Neural progenitor cell (in vitro differentiated cells): Measurements from ENCODE around the gene ATXN7L2. TPM values are rescaled to one million over a fixed set of nuclear protein-coding genes. Genes with fewer than 3 reads are reported as not detected.

Experiments
- DNase-seq: peaks from one replicate; pipeline ENCODE4 v3.0.0-alpha.2; 2016; ENCODE audit warnings: low spot score
- H2AFZ ChIP-seq: fragments of 200-600 bp; sonication (generic); replicated peaks from 2 replicates; pipeline ENCODE4 v1.6.1; 2016; ENCODE audit warnings: antibody characterized with exemption
- H3F3A ChIP-seq: fragments of 200-600 bp; sonication (generic); 2 replicates; pipeline ENCODE4 v1.6.1; 2016; ENCODE audit warnings: antibody characterized with exemption, low read depth
- H3K27ac ChIP-seq: fragments of 200-600 bp; sonication (generic); 2 replicates; pipeline ENCODE4 v1.5.1; 2016; ENCODE audit warnings: mild to moderate bottlenecking
- H3K27me3 ChIP-seq: fragments of 200-600 bp; sonication (generic); 2 replicates; pipeline ENCODE4 v1.6.1; 2016; ENCODE audit warnings: mild to moderate bottlenecking, moderate library complexity
- H3K36me3 ChIP-seq: fragments of 200-600 bp; sonication (generic); 2 replicates; pipeline ENCODE4 v1.5.1; 2016
- H3K4me1 ChIP-seq: fragments of 200-600 bp; sonication (generic); 2 replicates; pipeline ENCODE4 v1.6.1; 2016; ENCODE audit warnings: mixed run types
- H3K4me2 ChIP-seq: fragments of 200-600 bp; sonication (generic); 2 replicates; pipeline ENCODE4 v1.6.1; 2016
- H3K4me3 ChIP-seq: fragments of 200-600 bp; sonication (generic); 2 replicates; pipeline ENCODE4 v1.5.1; 2016
- H3K79me2 ChIP-seq: fragments of 200-600 bp; sonication (generic); 2 replicates; pipeline ENCODE4 v1.6.1; 2016; ENCODE audit warnings: low read depth
- H3K9ac ChIP-seq: fragments of 200-600 bp; sonication (generic); 2 replicates; pipeline ENCODE4 v1.6.1; 2016
- H3K9me3 ChIP-seq: fragments of 200-600 bp; sonication (generic); 2 replicates; pipeline ENCODE4 v1.5.1; 2016; ENCODE audit warnings: low read depth
- H4K20me1 ChIP-seq: fragments of 200-600 bp; sonication (generic); 2 replicates; pipeline ENCODE4 v1.6.1; 2016; ENCODE audit warnings: low read depth
- H3K27ac Mint-ChIP-seq: 3 replicates; pipeline ENCODE4 v1.8.0; 2021; ENCODE audit warnings: mixed read lengths
- H3K27me3 Mint-ChIP-seq: 2 replicates; pipeline ENCODE4 v1.8.0; 2022; ENCODE audit warnings: low read depth, mild to moderate bottlenecking, inconsistent platforms, moderate library complexity, mixed read lengths; ENCODE audit not compliant: insufficient read depth
- H3K36me3 Mint-ChIP-seq: 3 replicates; pipeline ENCODE4 v1.8.0; 2021; ENCODE audit warnings: mixed read lengths
- H3K4me1 Mint-ChIP-seq: 3 replicates; pipeline ENCODE4 v1.8.0; 2021; ENCODE audit warnings: mixed read lengths
- H3K4me3 Mint-ChIP-seq: 3 replicates; pipeline ENCODE4 v1.8.0; 2021; ENCODE audit warnings: mild to moderate bottlenecking, moderate library complexity, mixed read lengths
- H3K9me3 Mint-ChIP-seq: 3 replicates; pipeline ENCODE4 v1.8.0; 2020; ENCODE audit warnings: mixed read lengths
- CTCF ChIP-seq: fragments of 200-600 bp; sonication (generic); IDR thresholded peaks from 2 replicates; pipeline ENCODE4 v1.5.1; 2017; ENCODE audit warnings: antibody characterized with exemption, mild to moderate bottlenecking
- EZH2 ChIP-seq: fragments of 200-600 bp; sonication (generic); IDR thresholded peaks from 2 replicates; pipeline ENCODE4 v1.6.1; 2017; ENCODE audit warnings: antibody characterized with exemption, mild to moderate bottlenecking, moderate library complexity
- EZH2phosphoT487 ChIP-seq: fragments of 200-600 bp; sonication (generic); IDR thresholded peaks from 2 replicates; pipeline ENCODE4 v1.6.1; 2017; ENCODE audit warnings: antibody characterized with exemption
- total RNA-seq: library from RNA; depleted of rRNA; stranded (reverse); fragments of >200 nt; gene quantifications from 2 replicates; pipeline ENCODE4 v1.2.3, GENCODE V29; 2015; ENCODE audit warnings: low replicate concordance

The ATXN7L2 gene
- total RNA-seq, 1 donor from 2014 or later, result 6.5 TPM

GRCh38 chr1:109539676-109540075 lies 56.0 kb downstream of the ATXN7L2 start, which contains the start of gene GPR61:
Gene GPR61 (plus strand): TSS chr1:109539872. CDS start chr1:109543023, 3,151 bp downstream.
- no peaks in the 10 kb centered on the region for H3K27me3 ChIP-seq
- Mint-ChIP-seq H3K27ac (peak within 1 kb of the TSS; percentile 66), H3K4me3 (peak within 1 kb of the TSS; percentile 52), H3K27me3 (peaks cover 5% of the 10 kb centered on the region), H3K9me3 (no peaks in the 10 kb centered on the region), H3K4me1 (peaks cover 20% of the 10 kb centered on the region), H3K36me3 (no peaks in the 10 kb centered on the region)
- no peaks in the 10 kb centered on the region for H3F3A ChIP-seq
- no peaks in the 10 kb centered on the region for H3K36me3 ChIP-seq
- peak within 1 kb of the TSS; percentile 72 for H3K4me2 ChIP-seq
- peaks cover 21% of the 10 kb centered on the region for H3K4me1 ChIP-seq
- no peak within 1 kb of the TSS for H3K27ac ChIP-seq
- no peak for TF ChIP-seq EZH2phosphoT487
- TF ChIP-seq CTCF, result no peak
- no peak for TF ChIP-seq EZH2
- no peaks in the 10 kb centered on the region for H3K79me2 ChIP-seq
- H4K20me1 ChIP-seq, result no peaks in the 10 kb centered on the region
- H3K9ac ChIP-seq, result no peak within 1 kb of the TSS
- no peaks in the 10 kb centered on the region for H3K9me3 ChIP-seq
- peak within 1 kb of the TSS; percentile 97 for H2AFZ ChIP-seq
- DNase-seq, result peak; percentile 39
- H3K4me3 ChIP-seq, result peak within 1 kb of the TSS; percentile 35

GRCh38 chr1:109541102-109541501 lies 57.4 kb downstream of the ATXN7L2 start:
- no peaks in the 10 kb centered on the region for H3F3A ChIP-seq
- H3K4me2 ChIP-seq, result no peak overlapping the region
- no peaks in the 10 kb centered on the region for H3K9me3 Mint-ChIP-seq
- H2AFZ ChIP-seq, result no peak overlapping the region
- H4K20me1 ChIP-seq, result no peaks in the 10 kb centered on the region
- peaks cover 9% of the 10 kb centered on the region for H3K4me1 Mint-ChIP-seq
- H3K27ac ChIP-seq, result no peak overlapping the region
- H3K4me3 ChIP-seq, result no peak overlapping the region
- peaks cover 13% of the 10 kb centered on the region for H3K4me1 ChIP-seq
- no peaks in the 10 kb centered on the region for H3K36me3 Mint-ChIP-seq
- no peak for DNase-seq
- no peaks in the 10 kb centered on the region for H3K27me3 ChIP-seq
- H3K9ac ChIP-seq, result no peak overlapping the region
- H3K9me3 ChIP-seq, result no peaks in the 10 kb centered on the region
- H3K27ac Mint-ChIP-seq, result no peak overlapping the region
- H3K27me3 Mint-ChIP-seq, result peaks cover 3% of the 10 kb centered on the region
- no peak for TF ChIP-seq CTCF
- no peak for TF ChIP-seq EZH2
- TF ChIP-seq EZH2phosphoT487, result no peak
- H3K4me3 Mint-ChIP-seq, result no peak overlapping the region
- no peaks in the 10 kb centered on the region for H3K36me3 ChIP-seq
- H3K79me2 ChIP-seq, result no peaks in the 10 kb centered on the region

Other genes starting within 250 kb of the ATXN7L2 start
- 11.1 and 26.5 TPM in 2 replicates for gene CELSR2, start 234.4 kb upstream of the ATXN7L2 start, total RNA-seq
- 78.1 and 134 TPM in 2 replicates for gene PSRC1, start 200.8 kb upstream of the ATXN7L2 start, total RNA-seq
- not detected in 2 replicates for gene MYBPHL, start 176.9 kb upstream of the ATXN7L2 start, total RNA-seq
- 33.3 and 38.9 TPM in 2 replicates for gene SORT1, start 86.0 kb upstream of the ATXN7L2 start, total RNA-seq
- gene PSMA5, start 57.5 kb upstream of the ATXN7L2 start, total RNA-seq, result 49.9 and 62.0 TPM in 2 replicates
- gene SYPL2, start 17.4 kb upstream of the ATXN7L2 start, total RNA-seq, result not detected in 2 replicates
- 4.3 and 6.8 TPM in 2 replicates for gene CYB561D1, start 10.2 kb downstream of the ATXN7L2 start, total RNA-seq
- gene AMIGO1, start 25.8 kb downstream of the ATXN7L2 start, total RNA-seq, result 4.5 and 6.0 TPM in 2 replicates
- gene GPR61, start 56.0 kb downstream of the ATXN7L2 start, total RNA-seq, result 0.71 and 1.4 TPM in 2 replicates
- 11.4 and 15.4 TPM in 2 replicates for gene GNAI3, start 64.7 kb downstream of the ATXN7L2 start, total RNA-seq
- 0.25 TPM in 1 of 2 replicates, not detected in the other for gene GNAT2, start 135.7 kb downstream of the ATXN7L2 start, total RNA-seq
- gene AMPD2, start 135.9 kb downstream of the ATXN7L2 start, total RNA-seq, result 22.9 and 49.8 TPM in 2 replicates
- gene GSTM4, start 172.2 kb downstream of the ATXN7L2 start, total RNA-seq, result 4.3 and 17.3 TPM in 2 replicates
- 15.6 and 24.2 TPM in 2 replicates for gene GSTM2, start 184.2 kb downstream of the ATXN7L2 start, total RNA-seq
- 13.8 and 20.8 TPM in 2 replicates for gene GSTM1, start 203.9 kb downstream of the ATXN7L2 start, total RNA-seq
- gene GSTM5, start 228.3 kb downstream of the ATXN7L2 start, total RNA-seq, result 0.62 TPM in 1 of 2 replicates, not detected in the other